GM12878 (cell line): ENCODE results near the gene GSG1L2. TPM values are rescaled to one million over a fixed set of nuclear protein-coding genes. Genes with fewer than 3 reads are reported as not detected.

ENCODE experiments used
- ATAC-seq: fragments of 200-7000 bp; cut with Tn5 transposase; 3 replicates; pipeline ENCODE4 v1.9.1; 2020; ENCODE audit warnings: mild to moderate bottlenecking, moderate library complexity
- BruUV-seq: library from RNA; stranded (reverse); fragments of 400-500 nt; replicated peaks from 2 replicates; lab custom pipeline; 2021; lab: Mats Ljungman, UMichigan
- CTCF ChIA-PET: fragments of 300-600 bp; sonication (Branson Sonifier 250); formaldehyde crosslinking; extraction: SDS; loops from one replicate; lab custom pipeline; 2021; ENCODE audit warnings: inconsistent platforms; lab: Yijun Ruan, JAX
- POLR2A ChIA-PET: fragments of 350-600 bp; formaldehyde crosslinking; extraction: SDS; loops from one replicate; lab custom pipeline; 2021; ENCODE audit warnings: inconsistent platforms; lab: Charles Lee
- RAD21 ChIA-PET: fragments of 300-600 bp; sonication (Branson Sonifier 250); formaldehyde crosslinking; loops from one replicate; lab custom pipeline; 2023; ENCODE audit warnings: antibody characterized with exemption; ENCODE audit not compliant: unreplicated experiment; lab: Charles Lee
- SMC1A ChIA-PET: fragments of 300-600 bp; sonication (Branson Sonifier 250); formaldehyde crosslinking; loops from one replicate; lab custom pipeline; 2023; ENCODE audit not compliant: unreplicated experiment, uncharacterized antibody; lab: Charles Lee
- DNase-seq: peaks from one replicate; pipeline ENCODE4 v3.0.0-alpha.2; 2011; ENCODE audit warnings: low read depth, low spot score
- FAIRE-seq: peaks from 3 replicates; lab custom pipeline; 2011; peaks lifted over from hg19 to GRCh38; lab: Jason Lieb, UNC
- H2AFZ ChIP-seq: 2 replicates; pipeline ENCODE4 v1.6.0; 2011; ENCODE audit warnings: low read depth, low read length, control low read depth; ENCODE audit not compliant: control insufficient read depth
- H3K27ac ChIP-seq: 2 replicates; pipeline ENCODE4 v1.5.1; 2011; ENCODE audit warnings: control low read depth; ENCODE audit not compliant: control insufficient read depth, insufficient read depth
- H3K27me3 ChIP-seq, 2 experiments: replicated peaks in 1 of 2; 2 replicates each; pipeline versions ENCODE4 v1.6.0 to v1.6.1; 2011; ENCODE audit warnings: low read length in 1 of 2; ENCODE audit not compliant: control insufficient read depth in 2 of 2, insufficient read depth in 2 of 2
- H3K36me3 ChIP-seq, 2 experiments: 2 replicates each; pipeline ENCODE4 v1.5.1; 2011; ENCODE audit warnings: low read length in 1 of 2; ENCODE audit not compliant: control insufficient read depth in 2 of 2, insufficient read depth in 2 of 2
- H3K4me1 ChIP-seq: 2 replicates; pipeline ENCODE4 v1.6.1; 2011; ENCODE audit warnings: mild to moderate bottlenecking, low read length, moderate library complexity, mixed read lengths; ENCODE audit not compliant: control insufficient read depth, insufficient read depth
- H3K4me2 ChIP-seq: 2 replicates; pipeline ENCODE4 v1.6.0; 2011; ENCODE audit warnings: control low read depth; ENCODE audit not compliant: control insufficient read depth, insufficient read depth
- H3K4me3 ChIP-seq: fragments of 200-600 bp; sonication (generic); 2 replicates; pipeline ENCODE4 v1.5.1; 2016
- H3K79me2 ChIP-seq: 2 replicates; pipeline ENCODE4 v1.6.0; 2011; ENCODE audit warnings: low read length; ENCODE audit not compliant: control insufficient read depth, insufficient read depth
- H3K9ac ChIP-seq: 2 replicates; pipeline ENCODE4 v1.8.0; 2011; ENCODE audit warnings: low read length, control low read depth, mixed read lengths; ENCODE audit not compliant: control insufficient read depth, insufficient read depth
- H3K9me3 ChIP-seq: replicated peaks from 3 replicates; pipeline ENCODE4 v1.5.1; 2011; ENCODE audit warnings: mild to moderate bottlenecking, low read length; ENCODE audit not compliant: control insufficient read depth, insufficient read depth
- H4K20me1 ChIP-seq: 2 replicates; pipeline ENCODE4 v1.6.0; 2011; ENCODE audit not compliant: control insufficient read depth, insufficient read depth
- CBX3 ChIP-seq: fragments of 200-600 bp; sonication (generic); IDR thresholded peaks from 2 replicates; pipeline ENCODE4 v1.6.1; 2016; ENCODE audit warnings: low read depth, borderline replicate concordance
- CHD2 ChIP-seq: IDR thresholded peaks from 2 replicates; pipeline ENCODE4 v1.6.1; 2011; ENCODE audit warnings: low read depth, low read length, improper control_type of control experiment, borderline replicate concordance
- DPF2 ChIP-seq: fragments of 450-650 bp; IDR thresholded peaks from 2 replicates; pipeline ENCODE4 v1.6.1; 2017; ENCODE audit warnings: mild to moderate bottlenecking
- HSF1 ChIP-seq: fragments of 150-350 bp; IDR thresholded peaks from 2 replicates; pipeline ENCODE4 v1.6.1; 2014; ENCODE audit warnings: mild to moderate bottlenecking, low read depth, low read length
- IKZF2 ChIP-seq, 2 experiments: fragments of 450-650 bp; IDR thresholded peaks; 2 replicates each; pipeline ENCODE4 v1.6.1; 2017; ENCODE audit warnings: mild to moderate bottlenecking in 2 of 2, moderate library complexity in 2 of 2
- KDM1A ChIP-seq: fragments of 200-600 bp; sonication (generic); IDR thresholded peaks from 2 replicates; pipeline ENCODE4 v1.6.1; 2016; ENCODE audit warnings: borderline replicate concordance
- MXI1 ChIP-seq: fragments of 150-350 bp; IDR thresholded peaks from 2 replicates; pipeline ENCODE4 v1.6.1; 2011; ENCODE audit warnings: low read depth, mild to moderate bottlenecking, inconsistent platforms, low read length, improper control_type of control experiment
- NBN ChIP-seq: fragments of 450-650 bp; IDR thresholded peaks from 2 replicates; pipeline ENCODE4 v1.6.1; 2016
- NRF1 ChIP-seq: conservative IDR thresholded peaks from 2 replicates; pipeline ENCODE4 v1.6.1; 2011; ENCODE audit warnings: mild to moderate bottlenecking, low read depth, low read length, improper control_type of control experiment
- RAD51 ChIP-seq: fragments of 450-650 bp; IDR thresholded peaks from 2 replicates; pipeline ENCODE4 v1.6.1; 2016; ENCODE audit warnings: moderate library complexity, mild to moderate bottlenecking, inconsistent platforms
- RUNX3 ChIP-seq: IDR thresholded peaks from 2 replicates; pipeline ENCODE4 v1.6.1; 2012; ENCODE audit warnings: low read length, inconsistent platforms
- SPI1 ChIP-seq: IDR thresholded peaks from 2 replicates; pipeline ENCODE4 v1.6.1; 2011; ENCODE audit warnings: low read depth, mild to moderate bottlenecking, low read length, moderate library complexity, borderline replicate concordance; ENCODE audit not compliant: insufficient read depth
- TAF1 ChIP-seq: IDR thresholded peaks from 2 replicates; pipeline ENCODE4 v1.6.1; 2011; ENCODE audit warnings: mild to moderate bottlenecking, low read depth, low read length, borderline replicate concordance
- TCF12 ChIP-seq: IDR thresholded peaks from 2 replicates; pipeline ENCODE4 v1.6.1; 2011; ENCODE audit warnings: low read depth, mild to moderate bottlenecking, low read length
- ZBED1 ChIP-seq: IDR thresholded peaks from 2 replicates; pipeline ENCODE4 v1.6.1; 2016; ENCODE audit warnings: borderline replicate concordance
- ZNF622 ChIP-seq: fragments of 450-650 bp; IDR thresholded peaks from 2 replicates; pipeline ENCODE4 v1.6.1; 2017; ENCODE audit warnings: mild to moderate bottlenecking, inconsistent platforms
- WGBS: methylation state at CpG from one replicate; pipeline ENCODE4 v1.1.6; 2016; ENCODE audit warnings: low lambda C conversion rate; ENCODE audit not compliant: insufficient replicate concordance, insufficient coverage; ENCODE audit errors: missing lambda C conversion rate; 5-methylcytosine and 5-hydroxymethylcytosine counted together
- in situ Hi-C: fragments of 300-500 bp; cut with MboI; formaldehyde crosslinking; loops from 9 replicates; pipeline ENCODE4 v1.14.3; 2018; ENCODE audit warnings: mixed read lengths
- intact Hi-C: fragments of 100-400 bp; cut with micrococcal nuclease; formaldehyde crosslinking; loops from one replicate; pipeline ENCODE4 v1.14.2; 2022; ENCODE audit not compliant: unreplicated experiment
- polyA plus RNA-seq, 11 experiments: library from polyadenylated mRNA; depleted of rRNA in 4 of 11; unstranded in 6 of 11; stranded (reverse) in 5 of 11; fragments of >200 nt; fragmentation: Nextera tagmentation in 4 of 11; fragmentation: Illumina TruSeq in 1 of 11; extraction: Ambion mirVana in 4 of 11; extraction: Trizol in 1 of 11; gene quantifications; 1 replicate in 1 of 11; 2 replicates in 10 of 11; pipeline versions ENCODE4 v1.2.1 to v1.2.3, GENCODE V29; 2011 to 2016; ENCODE audit warnings: inconsistent platforms in 2 of 11, missing spikeins in 2 of 11, low read depth in 1 of 11
- total RNA-seq, 4 experiments: library from RNA; depleted of rRNA in 3 of 4; stranded (reverse); fragments of >200 nt in 3 of 4; fragmentation: Illumina TruSeq in 1 of 4; extraction: Trizol in 1 of 4; gene quantifications; 2 replicates each; pipeline versions ENCODE4 v1.2.1 to v1.2.3, GENCODE V29; 2013 to 2021
- TF ChIP-seq, protein P1 (sequence below): fragments of 450-650 bp; IDR thresholded peaks from 2 replicates; pipeline ENCODE4 v1.6.1; 2014; ENCODE audit warnings: mild to moderate bottlenecking

GSG1L2 gene
- total and polyA plus RNA-seq, 10 of the 15 experiments (the other 5 are each of a cell fraction or from before 2014, with no cell fraction given), result not detected

GRCh38 chr17:9790316-9790715 lies 31.6 kb downstream of the GSG1L2 start:
- no peak for TF ChIP-seq CHD2
- TF ChIP-seq RUNX3, result no peak
- no peak for TF ChIP-seq TCF12
- TF ChIP-seq CBX3, result no peak
- no peak for TF ChIP-seq MXI1
- TF ChIP-seq NRF1, result no peak
- TF ChIP-seq, protein P1, sequence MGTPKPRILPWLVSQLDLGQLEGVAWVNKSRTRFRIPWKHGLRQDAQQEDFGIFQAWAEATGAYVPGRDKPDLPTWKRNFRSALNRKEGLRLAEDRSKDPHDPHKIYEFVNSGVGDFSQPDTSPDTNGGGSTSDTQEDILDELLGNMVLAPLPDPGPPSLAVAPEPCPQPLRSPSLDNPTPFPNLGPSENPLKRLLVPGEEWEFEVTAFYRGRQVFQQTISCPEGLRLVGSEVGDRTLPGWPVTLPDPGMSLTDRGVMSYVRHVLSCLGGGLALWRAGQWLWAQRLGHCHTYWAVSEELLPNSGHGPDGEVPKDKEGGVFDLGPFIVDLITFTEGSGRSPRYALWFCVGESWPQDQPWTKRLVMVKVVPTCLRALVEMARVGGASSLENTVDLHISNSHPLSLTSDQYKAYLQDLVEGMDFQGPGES, result no peak
- TF ChIP-seq NBN, result no peak
- TF ChIP-seq RAD51, result no peak
- no peak for TF ChIP-seq IKZF2 (IDR thresholded peaks at IDR 0.05)
- no peak for TF ChIP-seq ZBED1
- TF ChIP-seq TAF1, result no peak
- no peak for TF ChIP-seq KDM1A
- TF ChIP-seq ZNF622, result no peak
- TF ChIP-seq SPI1, result no peak
- TF ChIP-seq DPF2, result no peak
- no peak for TF ChIP-seq HSF1
- ChIA-PET SMC1A (no interaction called here), POLR2A (no interaction called here), RAD21 (no interaction called here), CTCF (no interaction called here)
- DNase-seq, result no peak
- in situ Hi-C loops, result no loop called here
- Histone ChIP-seq H3K27me3 (no peaks in the 10 kb centered on the region), H3K9me3 (no peaks in the 10 kb centered on the region), H3K9ac (no peak overlapping the region), H3K27ac (no peak overlapping the region), H3K4me2 (no peak overlapping the region), H3K4me1 (no peaks in the 10 kb centered on the region), H4K20me1 (no peaks in the 10 kb centered on the region), H3K79me2 (no peaks in the 10 kb centered on the region), H2AFZ (no peak overlapping the region), H3K36me3 (no peaks in the 10 kb centered on the region), H3K4me3 (no peak overlapping the region)
- intact Hi-C loops, result no loop called here
- BruUV-seq, result no TSS peak
- no peak for ATAC-seq
- no peak for FAIRE-seq
- WGBS, result 0% methylated on average over 4 of the region's 4 CpGs
